Brain microvascular endothelial cell (primary cell): ENCODE measurements around the gene RIBC2.
"Not testable (repeated sequence)": the region's sequence is repeated elsewhere in the genome, so short reads cannot be mapped to it uniquely, and the experiment has no call there.

Experiments used
- DNase-seq: peaks from one replicate; pipeline ENCODE4 v3.0.0-alpha.2; 2020
- H3K27ac ChIP-seq: fragments of 250-450 bp; sonication (Bioruptor Pico); 2 replicates; pipeline ENCODE4 v1.5.1; 2020; ENCODE audit warnings: mild to moderate bottlenecking, moderate library complexity
- H3K27me3 ChIP-seq: fragments of 250-450 bp; sonication (Bioruptor Pico); replicated peaks from 2 replicates; pipeline ENCODE4 v1.5.1; 2020; ENCODE audit warnings: mild to moderate bottlenecking
- H3K36me3 ChIP-seq: fragments of 250-450 bp; sonication (Bioruptor Pico); replicated peaks from 2 replicates; pipeline ENCODE4 v1.5.1; 2020; ENCODE audit warnings: mild to moderate bottlenecking
- H3K4me3 ChIP-seq: 2 replicates; pipeline ENCODE4 v1.5.1; 2011; ENCODE audit warnings: low read depth, mild to moderate bottlenecking, control low read depth, low read length, moderate library complexity
- CTCF ChIP-seq: IDR thresholded peaks from 2 replicates; pipeline ENCODE4 v1.5.1; 2011; ENCODE audit warnings: low read depth, mild to moderate bottlenecking, moderate library complexity, low read length, control low read depth, inconsistent platforms; ENCODE audit errors: missing control alignments
- in situ Hi-C: cut with HindIII; loops from 2 replicates; pipeline ENCODE4 v1.10.0; 2017; ENCODE audit warnings: low sequenced_read_pairs, low pct_ligation_motif_present

RIBC2 gene

GRCh38 chr22:45441138-45441537, 27.6 kb downstream of the RIBC2 start:
- H3K4me3 ChIP-seq: no peak overlapping the region
- TF ChIP-seq CTCF: peak; percentile 88
- no peaks in the 10 kb centered on the region for H3K36me3 ChIP-seq
- in situ Hi-C loops: no loop called here
- no peak overlapping the region for H3K27ac ChIP-seq
- H3K27me3 ChIP-seq: no peaks in the 10 kb centered on the region
- peak; percentile 48 for DNase-seq

- H3K27ac ChIP-seq: no peak overlapping the region
- no peak for TF ChIP-seq CTCF
- no peaks in the 10 kb centered on the region for H3K27me3 ChIP-seq
- no peaks in the 10 kb centered on the region for H3K36me3 ChIP-seq
- H3K4me3 ChIP-seq: no peak overlapping the region
- no peak for DNase-seq
- in situ Hi-C loops: no loop called here
These were observed 28.6 kb downstream of the RIBC2 start for GRCh38 chr22:45442116-45442515.

- H3K27me3 ChIP-seq: no peaks in the 10 kb centered on the region
- no peak overlapping the region for H3K27ac ChIP-seq
- no peaks in the 10 kb centered on the region for H3K36me3 ChIP-seq
- H3K4me3 ChIP-seq: no peak overlapping the region
- no peak for DNase-seq
- in situ Hi-C loops: no loop called here
- no peak for TF ChIP-seq CTCF
These were observed 30.7 kb downstream of the RIBC2 start for GRCh38 chr22:45444168-45444567.

GRCh38 chr22:45445031-45445710, 31.7 kb downstream of the RIBC2 start:
- in situ Hi-C loops: no loop called here
- no peak for DNase-seq

GRCh38 chr22:45446216-45446615, 32.7 kb downstream of the RIBC2 start:
- DNase-seq: no peak
- Histone ChIP-seq H3K27me3 (no peaks in the 10 kb centered on the region), H3K27ac (no peak overlapping the region), H3K4me3 (no peak overlapping the region), H3K36me3 (no peaks in the 10 kb centered on the region)
- in situ Hi-C loops: no loop called here
- TF ChIP-seq CTCF: no peak

More at GRCh38 chr22:45445031-45445710, 31.7 kb downstream of the RIBC2 start:
- Histone ChIP-seq H3K4me3 (no peak overlapping the region), H3K27me3 (no peaks in the 10 kb centered on the region), H3K27ac (no peak overlapping the region), H3K36me3 (no peaks in the 10 kb centered on the region)
- TF ChIP-seq CTCF: no peak

- DNase-seq, H3K27me3 ChIP-seq, H3K4me3 ChIP-seq, H3K36me3 ChIP-seq, H3K27ac ChIP-seq, in situ Hi-C loops: not testable (repeated sequence)
These were observed 34.1 kb downstream of the RIBC2 start for GRCh38 chr22:45447596-45447995.
